ENCODE results near the gene CUEDC1. TPM values are rescaled to one million over a fixed set of nuclear protein-coding genes. Genes with fewer than 3 reads are reported as not detected.
A peak's percentile ranks its signal among the peaks of the same experiment; 100 is the strongest.

CUEDC1 gene, protein sequence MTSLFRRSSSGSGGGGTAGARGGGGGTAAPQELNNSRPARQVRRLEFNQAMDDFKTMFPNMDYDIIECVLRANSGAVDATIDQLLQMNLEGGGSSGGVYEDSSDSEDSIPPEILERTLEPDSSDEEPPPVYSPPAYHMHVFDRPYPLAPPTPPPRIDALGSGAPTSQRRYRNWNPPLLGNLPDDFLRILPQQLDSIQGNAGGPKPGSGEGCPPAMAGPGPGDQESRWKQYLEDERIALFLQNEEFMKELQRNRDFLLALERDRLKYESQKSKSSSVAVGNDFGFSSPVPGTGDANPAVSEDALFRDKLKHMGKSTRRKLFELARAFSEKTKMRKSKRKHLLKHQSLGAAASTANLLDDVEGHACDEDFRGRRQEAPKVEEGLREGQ
- 23.4 TPM for polyA plus RNA-seq (2013, experiment 1 of 2)
- polyA plus RNA-seq (2013, experiment 2 of 2): 22.7 TPM

DNA sequence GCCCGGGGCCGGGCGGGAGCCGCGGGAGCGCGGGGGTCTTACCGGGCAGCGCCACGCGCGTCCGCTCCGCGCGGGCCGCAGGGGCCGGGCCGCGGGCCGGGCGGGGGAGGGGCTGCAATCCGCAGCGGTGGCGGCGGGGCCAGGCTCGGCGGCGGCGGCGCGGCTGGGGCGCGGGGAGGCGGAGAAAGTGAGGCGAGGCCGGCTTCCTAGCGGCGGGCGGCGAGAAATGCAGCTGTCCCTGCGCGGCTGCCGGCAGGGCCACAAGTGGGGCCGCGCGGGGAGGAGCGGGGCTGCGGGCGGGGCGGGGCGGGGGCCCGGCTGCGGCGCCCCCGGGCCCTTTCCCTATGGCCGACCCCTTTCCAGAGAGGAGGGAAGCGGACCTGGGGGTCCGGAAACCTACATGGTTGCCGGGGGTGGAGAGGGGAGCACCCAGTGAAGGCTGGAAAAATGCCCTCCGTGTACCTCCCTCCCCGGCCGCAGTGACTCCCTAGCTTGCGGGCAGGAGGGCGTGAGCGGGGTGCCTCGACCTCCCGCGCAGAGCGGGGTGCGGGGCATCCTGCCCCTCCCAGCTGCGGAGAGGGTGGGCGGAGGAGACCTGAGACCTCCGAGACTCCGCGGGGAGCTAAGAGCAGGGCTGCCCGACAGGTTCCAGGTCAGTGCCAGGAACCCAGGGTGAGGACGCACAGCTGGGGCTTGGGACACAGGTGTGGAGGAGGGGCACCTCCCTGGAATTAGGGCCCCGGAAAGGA is at the start of gene CUEDC1:
Gene CUEDC1, minus strand, starts transcription at position 230 of the 749 bp plus-strand sequence. CDS start 69,848 bp downstream, outside the sequence.
- WGBS, 2 donors (ENCODE audit: extremely low coverage in 2 of 2, insufficient read length in 2 of 2, insufficient replicate concordance in 1 of 2): no CpG with 5 or more reads among the region's 79 CpGs
- peaks cover 0 to 13% (median 0%) of the 10 kb centered on the region in 3 experiments for H3K27me3 ChIP-seq (ENCODE audit: control insufficient read depth in 3 of 3, insufficient read depth in 3 of 3, low read depth in 1 of 3, low read length in 3 of 3)
- H3K23ac ChIP-seq (ENCODE audit: low read depth, low read length, poor library complexity): peak within 1 kb of the TSS; percentile 50
- peak within 1 kb of the TSS; percentile 43 for H3K27ac ChIP-seq (replicated peaks; ENCODE audit: low read length)
- H3K4me2 ChIP-seq (ENCODE audit: insufficient read depth, low read length, poor library complexity, severe bottlenecking): peak within 1 kb of the TSS; percentile 97
- H2BK5ac ChIP-seq (ENCODE audit: low read length): peak within 1 kb of the TSS; percentile 91
- H2AFZ ChIP-seq (ENCODE audit: low read length): peak within 1 kb of the TSS; percentile 87
- DNase-seq (ENCODE audit: low spot score): peak; percentile 51
- H3K18ac ChIP-seq (ENCODE audit: low read length): peak within 1 kb of the TSS; percentile 94
- peaks cover 24 to 35% of the 10 kb centered on the region in 2 donors for H3K4me1 ChIP-seq (ENCODE audit: control insufficient read depth in 2 of 2, insufficient read depth in 1 of 2, low read depth in 1 of 2, low read length in 2 of 2)
- peaks cover 0 to 10% of the 10 kb centered on the region in 2 donors for H3K36me3 ChIP-seq (replicated peaks in 1 of 2; ENCODE audit: control insufficient read depth in 2 of 2, insufficient read depth in 2 of 2, low read length in 2 of 2)
- H4K8ac ChIP-seq (ENCODE audit: low read depth, low read length): no peak within 1 kb of the TSS
- H2BK15ac ChIP-seq (ENCODE audit: low read length): peak within 1 kb of the TSS; percentile 82
- no peaks in the 10 kb centered on the region for H3K9me3 ChIP-seq (replicated peaks in 1 of 2; ENCODE audit: control insufficient read depth in 2 of 2, insufficient read depth in 1 of 2, low read depth in 1 of 2, low read length in 2 of 2)
- H2BK12ac ChIP-seq (ENCODE audit: low read length): peak within 1 kb of the TSS; percentile 82
- peak within 1 kb of the TSS; percentile 85 for H2AK5ac ChIP-seq (ENCODE audit: low read depth, low read length)
- no peak within 1 kb of the TSS for H4K91ac ChIP-seq (ENCODE audit: low read depth, low read length, poor library complexity)
- H3K14ac ChIP-seq (ENCODE audit: low read length): peak within 1 kb of the TSS; percentile 59
- H3K4me3 ChIP-seq (ENCODE audit: low read length in 2 of 2): peak within 1 kb of the TSS; percentile 70 to 84
- peaks cover 2% of the 10 kb centered on the region for H3K79me1 ChIP-seq (ENCODE audit: low read depth, low read length)
- H3K9ac ChIP-seq (ENCODE audit: low read depth, low read length, poor library complexity): peak within 1 kb of the TSS; percentile 90
- H3K4ac ChIP-seq (ENCODE audit: low read length): no peak within 1 kb of the TSS
- peak within 1 kb of the TSS; percentile 69 for H2BK120ac ChIP-seq (ENCODE audit: low read depth, low read length)

DNA sequence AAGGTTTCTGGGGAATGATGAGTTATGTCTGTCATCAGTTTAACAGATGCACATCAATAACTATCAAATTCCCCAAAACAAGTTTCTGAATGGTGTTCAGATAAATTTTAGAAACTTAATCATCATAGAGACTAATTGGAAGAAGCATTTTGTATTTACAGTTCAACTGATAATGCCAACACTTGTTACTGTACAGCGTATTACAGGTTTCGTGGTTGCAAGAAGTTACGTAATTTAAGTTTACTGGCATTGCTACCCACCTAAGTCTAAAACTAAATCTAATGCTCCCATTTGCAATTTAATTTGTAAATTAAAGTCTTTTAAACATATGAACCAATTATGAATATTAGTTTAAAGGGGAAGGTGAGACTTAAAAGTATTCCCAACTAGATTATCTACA is 48.8 kb upstream of the CUEDC1 start:
- DNase-seq (ENCODE audit: low spot score): no peak
- H2BK15ac ChIP-seq (ENCODE audit: low read length): no peak overlapping the region
- no peak overlapping the region for H2AFZ ChIP-seq (ENCODE audit: low read length)
- no peak overlapping the region for H3K4ac ChIP-seq (ENCODE audit: low read length)
- H4K8ac ChIP-seq (ENCODE audit: low read depth, low read length): no peak overlapping the region
- no CpG with 5 or more reads among the region's 3 CpGs for WGBS, 2 donors (ENCODE audit: extremely low coverage in 2 of 2, insufficient read length in 2 of 2, insufficient replicate concordance in 1 of 2)
- no peak overlapping the region for H2BK5ac ChIP-seq (ENCODE audit: low read length)
- H3K36me3 ChIP-seq (replicated peaks in 1 of 2; ENCODE audit: control insufficient read depth in 2 of 2, insufficient read depth in 2 of 2, low read length in 2 of 2): peaks cover 20 to 75% of the 10 kb centered on the region in 2 donors
- H3K14ac ChIP-seq (ENCODE audit: low read length): no peak overlapping the region
- no peak overlapping the region for H4K91ac ChIP-seq (ENCODE audit: low read depth, low read length, poor library complexity)
- no peaks in the 10 kb centered on the region for H3K79me1 ChIP-seq (ENCODE audit: low read depth, low read length)
- H3K4me1 ChIP-seq (ENCODE audit: control insufficient read depth in 2 of 2, insufficient read depth in 1 of 2, low read depth in 1 of 2, low read length in 2 of 2): peaks cover 5 to 20% of the 10 kb centered on the region in 2 donors
- H2BK12ac ChIP-seq (ENCODE audit: low read length): no peak overlapping the region
- H3K4me2 ChIP-seq (ENCODE audit: insufficient read depth, low read length, poor library complexity, severe bottlenecking): no peak overlapping the region
- H2AK5ac ChIP-seq (ENCODE audit: low read depth, low read length): no peak overlapping the region
- peak overlapping the region in 1 of 2 donors; percentile 91 for H3K4me3 ChIP-seq (ENCODE audit: low read length in 2 of 2)
- H3K18ac ChIP-seq (ENCODE audit: low read length): no peak overlapping the region
- no peak overlapping the region for H3K9ac ChIP-seq (ENCODE audit: low read depth, low read length, poor library complexity)
- no peaks in the 10 kb centered on the region for H3K27me3 ChIP-seq (ENCODE audit: control insufficient read depth in 3 of 3, insufficient read depth in 3 of 3, low read depth in 1 of 3, low read length in 3 of 3)
- no peak overlapping the region for H3K27ac ChIP-seq (replicated peaks; ENCODE audit: low read length)
- no peak overlapping the region for H2BK120ac ChIP-seq (ENCODE audit: low read depth, low read length)
- no peak overlapping the region for H3K23ac ChIP-seq (ENCODE audit: low read depth, low read length, poor library complexity)
- H3K9me3 ChIP-seq (replicated peaks in 1 of 2; ENCODE audit: control insufficient read depth in 2 of 2, insufficient read depth in 1 of 2, low read depth in 1 of 2, low read length in 2 of 2): peaks cover 0 to 5% of the 10 kb centered on the region in 2 donors

DNA sequence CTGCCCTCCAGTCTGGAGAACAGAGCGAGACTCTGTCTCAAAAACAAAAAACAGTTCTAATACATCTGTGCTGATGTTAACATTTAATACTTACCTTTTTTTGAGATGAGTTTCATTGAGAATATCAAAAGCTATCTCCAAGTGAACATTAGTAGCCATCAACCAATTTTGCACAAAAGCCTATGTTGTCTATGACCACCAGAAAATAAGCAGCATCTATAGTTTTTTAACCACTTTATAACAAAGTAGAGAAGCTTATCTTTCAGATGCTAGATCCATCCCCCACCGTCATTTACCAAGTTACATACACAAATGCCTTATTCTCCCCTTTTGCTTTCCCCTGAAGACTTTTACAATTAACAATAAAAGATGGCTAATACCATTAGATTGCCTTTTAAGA is 47.8 kb upstream of the CUEDC1 start:
- H3K79me1 ChIP-seq (ENCODE audit: low read depth, low read length): no peaks in the 10 kb centered on the region
- no peak overlapping the region for H3K9ac ChIP-seq (ENCODE audit: low read depth, low read length, poor library complexity)
- H3K27ac ChIP-seq (replicated peaks; ENCODE audit: low read length): no peak overlapping the region
- H4K8ac ChIP-seq (ENCODE audit: low read depth, low read length): no peak overlapping the region
- H2BK120ac ChIP-seq (ENCODE audit: low read depth, low read length): no peak overlapping the region
- no peak overlapping the region for H2BK12ac ChIP-seq (ENCODE audit: low read length)
- H3K9me3 ChIP-seq (replicated peaks in 1 of 2; ENCODE audit: control insufficient read depth in 2 of 2, insufficient read depth in 1 of 2, low read depth in 1 of 2, low read length in 2 of 2): no peaks in the 10 kb centered on the region
- no peak overlapping the region for H3K18ac ChIP-seq (ENCODE audit: low read length)
- H2AK5ac ChIP-seq (ENCODE audit: low read depth, low read length): no peak overlapping the region
- H3K4me2 ChIP-seq (ENCODE audit: insufficient read depth, low read length, poor library complexity, severe bottlenecking): no peak overlapping the region
- no peak overlapping the region for H3K23ac ChIP-seq (ENCODE audit: low read depth, low read length, poor library complexity)
- H4K91ac ChIP-seq (ENCODE audit: low read depth, low read length, poor library complexity): no peak overlapping the region
- no peaks in the 10 kb centered on the region for H3K27me3 ChIP-seq (ENCODE audit: control insufficient read depth in 3 of 3, insufficient read depth in 3 of 3, low read depth in 1 of 3, low read length in 3 of 3)
- no peak overlapping the region for H2BK5ac ChIP-seq (ENCODE audit: low read length)
- H2AFZ ChIP-seq (ENCODE audit: low read length): no peak overlapping the region
- H3K4me1 ChIP-seq (ENCODE audit: control insufficient read depth in 2 of 2, insufficient read depth in 1 of 2, low read depth in 1 of 2, low read length in 2 of 2): peaks cover 5 to 18% of the 10 kb centered on the region in 2 donors
- H3K36me3 ChIP-seq (replicated peaks in 1 of 2; ENCODE audit: control insufficient read depth in 2 of 2, insufficient read depth in 2 of 2, low read length in 2 of 2): peaks cover 20 to 82% of the 10 kb centered on the region in 2 donors
- H3K4me3 ChIP-seq (ENCODE audit: low read length in 2 of 2): no peak overlapping the region
- H2BK15ac ChIP-seq (ENCODE audit: low read length): no peak overlapping the region
- no CpG with 5 or more reads among the region's 2 CpGs for WGBS, 2 donors (ENCODE audit: extremely low coverage in 2 of 2, insufficient read length in 2 of 2, insufficient replicate concordance in 1 of 2)
- H3K4ac ChIP-seq (ENCODE audit: low read length): no peak overlapping the region
- no peak for DNase-seq (ENCODE audit: low spot score)
- H3K14ac ChIP-seq (ENCODE audit: low read length): no peak overlapping the region
